HepG2 (cell line): ENCODE data around the gene TNFSF12. TPM values are rescaled to one million over a fixed set of nuclear protein-coding genes. Genes with fewer than 3 reads are reported as not detected.

Experiments
- ARID2 ChIP-seq: sonication (generic); formaldehyde crosslinking; IDR thresholded peaks from 2 replicates; pipeline ENCODE4 v1.8.1; 2022; ENCODE audit warnings: mild to moderate bottlenecking, missing genetic modification reagents, borderline replicate concordance
- CAMTA2 ChIP-seq: sonication (generic); formaldehyde crosslinking; IDR thresholded peaks from 2 replicates; pipeline ENCODE4 v1.4.0; 2020; ENCODE audit warnings: mild to moderate bottlenecking, missing genetic modification reagents, borderline replicate concordance
- GABPB1 ChIP-seq: IDR thresholded peaks from 2 replicates; pipeline ENCODE4 v1.6.1; 2016; ENCODE audit warnings: mild to moderate bottlenecking, missing genetic modification reagents, moderate library complexity, missing compliant biosample characterization
- GTF3A ChIP-seq: sonication (generic); formaldehyde crosslinking; conservative IDR thresholded peaks from 2 replicates; pipeline ENCODE4 v1.4.0; 2020; ENCODE audit warnings: mild to moderate bottlenecking, missing genetic modification reagents
- HDAC6 ChIP-seq: fragments of 200-600 bp; sonication (generic); IDR thresholded peaks from 2 replicates; pipeline ENCODE4 v1.7.0; 2017; ENCODE audit warnings: mild to moderate bottlenecking, antibody characterized with exemption, low read length, low read depth
- IRX3 ChIP-seq: sonication (generic); formaldehyde crosslinking; IDR thresholded peaks from 2 replicates; pipeline ENCODE4 v1.8.1; 2023; ENCODE audit warnings: mild to moderate bottlenecking, low read depth, missing genetic modification reagents, borderline replicate concordance
- KAT2B ChIP-seq: fragments of 150-350 bp; IDR thresholded peaks from 2 replicates; pipeline ENCODE4 v1.6.1; 2014; ENCODE audit warnings: low read depth, low read length, borderline replicate concordance
- KMT2B ChIP-seq: IDR thresholded peaks from 2 replicates; pipeline ENCODE4 v1.6.1; 2016; ENCODE audit warnings: missing genetic modification reagents, missing compliant biosample characterization
- RORA ChIP-seq: sonication (generic); formaldehyde crosslinking; IDR thresholded peaks from 2 replicates; pipeline ENCODE4 v1.5.0; 2020; ENCODE audit warnings: mild to moderate bottlenecking, missing genetic modification reagents, moderate library complexity
- SNAI1 ChIP-seq: sonication (generic); formaldehyde crosslinking; IDR thresholded peaks from 2 replicates; pipeline ENCODE4 v1.5.0; 2020; ENCODE audit warnings: mild to moderate bottlenecking, missing genetic modification reagents, borderline replicate concordance
- TBX3 ChIP-seq: fragments of 450-650 bp; IDR thresholded peaks from 2 replicates; pipeline ENCODE4 v1.6.1; 2017; ENCODE audit warnings: antibody characterized with exemption, mild to moderate bottlenecking, inconsistent platforms, borderline replicate concordance
- ZNF253 ChIP-seq: sonication (generic); formaldehyde crosslinking; IDR thresholded peaks from 2 replicates; pipeline ENCODE4 v1.8.0; 2022; ENCODE audit warnings: mild to moderate bottlenecking, missing genetic modification reagents, borderline replicate concordance
- ZNF460 ChIP-seq: sonication (generic); formaldehyde crosslinking; IDR thresholded peaks from 2 replicates; pipeline ENCODE4 v1.5.1; 2020; ENCODE audit warnings: missing genetic modification reagents, mild to moderate bottlenecking, borderline replicate concordance
- ZNF572 ChIP-seq: sonication (generic); formaldehyde crosslinking; IDR thresholded peaks from 2 replicates; pipeline ENCODE4 v1.5.1; 2020; ENCODE audit warnings: mild to moderate bottlenecking, missing genetic modification reagents
- ZNF768 ChIP-seq: sonication (generic); formaldehyde crosslinking; IDR thresholded peaks from 2 replicates; pipeline ENCODE4 v1.4.0; 2020; ENCODE audit warnings: missing genetic modification reagents
- polyA plus RNA-seq, 8 experiments: library from polyadenylated mRNA; depleted of rRNA in 3 of 8; stranded (reverse) in 7 of 8; unstranded in 1 of 8; fragments of >200 nt; fragmentation: Illumina TruSeq in 4 of 8; extraction: Trizol in 4 of 8; gene quantifications; 2 replicates each; pipeline versions ENCODE4 v1.2.1 to v1.2.3, GENCODE V29; 2011 to 2016; ENCODE audit warnings: low read depth in 4 of 8, missing spikeins in 1 of 8, mixed read lengths in 1 of 8; ENCODE audit not compliant: insufficient read depth in 1 of 8
- total RNA-seq, 5 experiments: library from RNA; depleted of rRNA; stranded (reverse); fragments of >200 nt; fragmentation: Illumina TruSeq; extraction: Trizol; gene quantifications; 2 replicates each; pipeline ENCODE4 v1.2.3, GENCODE V29; 2016; ENCODE audit warnings: low read depth in 1 of 5
- TF ChIP-seq, protein P1 (sequence below): sonication (generic); formaldehyde crosslinking; IDR thresholded peaks from 2 replicates; pipeline ENCODE4 v1.9.0; 2021; ENCODE audit warnings: missing genetic modification reagents, borderline replicate concordance
- TF ChIP-seq, protein P2 (sequence below): sonication (generic); formaldehyde crosslinking; IDR thresholded peaks from 2 replicates; pipeline ENCODE4 v1.4.0; 2020; ENCODE audit warnings: missing genetic modification reagents
- TF ChIP-seq, protein P3 (sequence below): sonication (generic); formaldehyde crosslinking; IDR thresholded peaks from 2 replicates; pipeline ENCODE4 v1.4.0; 2020; ENCODE audit warnings: low read depth, mild to moderate bottlenecking, missing genetic modification reagents
- TF ChIP-seq, protein P4 (sequence below): IDR thresholded peaks from 2 replicates; pipeline ENCODE4 v1.6.1; 2016
- TF ChIP-seq, protein P5 (sequence below): sonication (generic); formaldehyde crosslinking; conservative IDR thresholded peaks from 2 replicates; pipeline ENCODE4 v1.8.0; 2022; ENCODE audit warnings: missing genetic modification reagents

Gene TNFSF12
- total and polyA plus RNA-seq, 2 of the 13 experiments (the other 11 are each of a cell fraction or from before 2014, with no cell fraction given): 0.93 to 7.2 TPM

DNA sequence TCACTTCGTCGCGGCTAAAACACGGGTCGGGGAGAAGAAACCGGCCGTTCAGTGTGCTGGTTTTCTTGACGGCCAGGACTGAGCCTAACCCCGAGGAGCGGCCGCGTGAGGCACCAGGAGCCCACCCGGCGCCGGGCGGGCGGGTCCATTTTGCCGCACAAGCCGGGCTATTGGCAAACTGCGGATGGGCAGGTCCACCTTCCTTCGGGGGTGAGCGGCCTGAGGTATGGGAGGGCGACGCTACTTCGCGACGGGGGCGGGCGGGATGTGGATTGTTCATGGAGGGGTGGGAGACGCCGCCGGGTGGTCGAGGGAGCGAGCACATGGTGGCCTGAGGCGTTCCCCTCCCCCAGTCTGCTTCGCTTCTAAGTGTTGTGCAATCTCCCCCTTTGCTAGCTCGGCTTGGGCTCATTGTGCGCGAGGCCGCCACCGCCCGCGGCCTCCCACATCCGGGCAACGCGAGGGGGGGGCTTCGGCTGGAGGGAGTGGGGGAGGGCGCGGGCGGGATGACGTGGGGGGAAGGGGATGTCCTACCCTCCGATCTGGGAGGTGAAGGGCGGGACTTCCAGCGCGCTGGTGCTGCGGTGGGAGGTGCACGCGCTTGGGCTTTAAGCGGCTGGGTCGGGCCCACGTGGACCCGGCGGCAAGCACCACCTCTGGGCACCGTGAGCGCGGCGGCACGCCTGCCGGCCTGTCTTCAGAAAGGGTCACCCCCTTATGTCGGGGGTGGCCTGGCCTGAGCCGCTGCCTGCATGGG, 24.6 kb downstream of the TNFSF12 start (continued):
- TF ChIP-seq, protein P1, sequence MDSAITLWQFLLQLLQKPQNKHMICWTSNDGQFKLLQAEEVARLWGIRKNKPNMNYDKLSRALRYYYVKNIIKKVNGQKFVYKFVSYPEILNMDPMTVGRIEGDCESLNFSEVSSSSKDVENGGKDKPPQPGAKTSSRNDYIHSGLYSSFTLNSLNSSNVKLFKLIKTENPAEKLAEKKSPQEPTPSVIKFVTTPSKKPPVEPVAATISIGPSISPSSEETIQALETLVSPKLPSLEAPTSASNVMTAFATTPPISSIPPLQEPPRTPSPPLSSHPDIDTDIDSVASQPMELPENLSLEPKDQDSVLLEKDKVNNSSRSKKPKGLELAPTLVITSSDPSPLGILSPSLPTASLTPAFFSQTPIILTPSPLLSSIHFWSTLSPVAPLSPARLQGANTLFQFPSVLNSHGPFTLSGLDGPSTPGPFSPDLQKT (CRISPR knock-in tag): no peak
- TF ChIP-seq CAMTA2 (CRISPR knock-in tag) (no peak), GABPB1 (CRISPR knock-in tag) (peak; percentile 92), ARID2 (CRISPR knock-in tag) (no peak), KAT2B (no peak), SNAI1 (CRISPR knock-in tag) (0 out of 2 replicates have a peak, but pooled peaks have one; percentile 3), RORA (CRISPR knock-in tag) (no peak), TBX3 (no peak), ZNF460 (CRISPR knock-in tag) (no peak), ZNF572 (CRISPR knock-in tag) (no peak), GTF3A (CRISPR knock-in tag) (no peak), ZNF768 (peak; percentile 53; the same call in 1 of the 2 replicates), KMT2B (CRISPR knock-in tag) (0 out of 2 replicates have a peak, but pooled peaks have one; percentile 34), HDAC6 (no peak), ZNF253 (CRISPR knock-in tag) (no peak), IRX3 (no peak)
- TF ChIP-seq, protein P2, sequence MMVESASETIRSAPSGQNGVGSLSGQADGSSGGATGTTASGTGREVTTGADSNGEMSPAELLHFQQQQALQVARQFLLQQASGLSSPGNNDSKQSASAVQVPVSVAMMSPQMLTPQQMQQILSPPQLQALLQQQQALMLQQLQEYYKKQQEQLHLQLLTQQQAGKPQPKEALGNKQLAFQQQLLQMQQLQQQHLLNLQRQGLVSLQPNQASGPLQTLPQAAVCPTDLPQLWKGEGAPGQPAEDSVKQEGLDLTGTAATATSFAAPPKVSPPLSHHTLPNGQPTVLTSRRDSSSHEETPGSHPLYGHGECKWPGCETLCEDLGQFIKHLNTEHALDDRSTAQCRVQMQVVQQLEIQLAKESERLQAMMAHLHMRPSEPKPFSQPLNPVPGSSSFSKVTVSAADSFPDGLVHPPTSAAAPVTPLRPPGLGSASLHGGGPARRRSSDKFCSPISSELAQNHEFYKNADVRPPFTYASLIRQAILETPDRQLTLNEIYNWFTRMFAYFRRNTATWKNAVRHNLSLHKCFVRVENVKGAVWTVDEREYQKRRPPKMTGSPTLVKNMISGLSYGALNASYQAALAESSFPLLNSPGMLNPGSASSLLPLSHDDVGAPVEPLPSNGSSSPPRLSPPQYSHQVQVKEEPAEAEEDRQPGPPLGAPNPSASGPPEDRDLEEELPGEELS (CRISPR knock-in tag): peak; percentile 60; the same call in 1 of the 2 replicates
- TF ChIP-seq, protein P3, sequence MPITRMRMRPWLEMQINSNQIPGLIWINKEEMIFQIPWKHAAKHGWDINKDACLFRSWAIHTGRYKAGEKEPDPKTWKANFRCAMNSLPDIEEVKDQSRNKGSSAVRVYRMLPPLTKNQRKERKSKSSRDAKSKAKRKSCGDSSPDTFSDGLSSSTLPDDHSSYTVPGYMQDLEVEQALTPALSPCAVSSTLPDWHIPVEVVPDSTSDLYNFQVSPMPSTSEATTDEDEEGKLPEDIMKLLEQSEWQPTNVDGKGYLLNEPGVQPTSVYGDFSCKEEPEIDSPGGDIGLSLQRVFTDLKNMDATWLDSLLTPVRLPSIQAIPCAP: no peak
- TF ChIP-seq, protein P4, sequence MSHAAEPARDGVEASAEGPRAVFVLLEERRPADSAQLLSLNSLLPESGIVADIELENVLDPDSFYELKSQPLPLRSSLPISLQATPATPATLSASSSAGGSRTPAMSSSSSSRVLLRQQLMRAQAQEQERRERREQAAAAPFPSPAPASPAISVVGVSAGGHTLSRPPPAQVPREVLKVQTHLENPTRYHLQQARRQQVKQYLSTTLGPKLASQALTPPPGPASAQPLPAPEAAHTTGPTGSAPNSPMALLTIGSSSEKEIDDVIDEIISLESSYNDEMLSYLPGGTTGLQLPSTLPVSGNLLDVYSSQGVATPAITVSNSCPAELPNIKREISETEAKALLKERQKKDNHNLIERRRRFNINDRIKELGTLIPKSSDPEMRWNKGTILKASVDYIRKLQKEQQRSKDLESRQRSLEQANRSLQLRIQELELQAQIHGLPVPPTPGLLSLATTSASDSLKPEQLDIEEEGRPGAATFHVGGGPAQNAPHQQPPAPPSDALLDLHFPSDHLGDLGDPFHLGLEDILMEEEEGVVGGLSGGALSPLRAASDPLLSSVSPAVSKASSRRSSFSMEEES (CRISPR knock-in tag): peak; percentile 45; the same call in 1 of the 2 replicates
- TF ChIP-seq, protein P5, sequence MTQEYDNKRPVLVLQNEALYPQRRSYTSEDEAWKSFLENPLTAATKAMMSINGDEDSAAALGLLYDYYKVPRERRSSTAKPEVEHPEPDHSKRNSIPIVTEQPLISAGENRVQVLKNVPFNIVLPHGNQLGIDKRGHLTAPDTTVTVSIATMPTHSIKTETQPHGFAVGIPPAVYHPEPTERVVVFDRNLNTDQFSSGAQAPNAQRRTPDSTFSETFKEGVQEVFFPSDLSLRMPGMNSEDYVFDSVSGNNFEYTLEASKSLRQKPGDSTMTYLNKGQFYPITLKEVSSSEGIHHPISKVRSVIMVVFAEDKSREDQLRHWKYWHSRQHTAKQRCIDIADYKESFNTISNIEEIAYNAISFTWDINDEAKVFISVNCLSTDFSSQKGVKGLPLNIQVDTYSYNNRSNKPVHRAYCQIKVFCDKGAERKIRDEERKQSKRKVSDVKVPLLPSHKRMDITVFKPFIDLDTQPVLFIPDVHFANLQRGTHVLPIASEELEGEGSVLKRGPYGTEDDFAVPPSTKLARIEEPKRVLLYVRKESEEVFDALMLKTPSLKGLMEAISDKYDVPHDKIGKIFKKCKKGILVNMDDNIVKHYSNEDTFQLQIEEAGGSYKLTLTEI (CRISPR knock-in tag): no peak
